ENCODE data around the gene CX3CL1.
A peak's percentile ranks its signal among the peaks of the same experiment; 100 is the strongest.

Gene CX3CL1

DNA sequence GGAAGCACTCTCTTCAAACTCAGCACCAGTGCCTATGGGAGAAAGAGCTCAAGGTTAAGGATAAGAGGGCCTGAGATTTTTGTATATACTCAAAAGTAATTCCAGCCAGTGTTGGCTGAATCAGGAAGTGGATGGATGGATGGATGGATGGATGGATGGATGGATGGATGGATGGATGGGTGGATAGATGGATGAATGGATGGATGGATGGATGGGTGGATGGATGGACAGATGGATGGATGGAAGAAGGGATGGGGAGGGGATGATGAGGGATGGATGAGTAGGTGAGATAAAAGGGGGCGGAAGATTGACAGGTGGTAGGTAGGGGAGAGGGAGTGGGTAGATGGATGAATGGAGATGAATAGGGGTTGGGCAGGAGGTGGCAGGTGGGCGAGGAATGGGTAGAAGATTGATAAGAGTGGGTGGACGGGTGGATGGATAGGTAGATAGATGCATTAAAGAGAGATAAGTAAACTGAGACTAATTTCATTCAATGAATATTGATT, 4.1 kb downstream of the CX3CL1 start:
- H3K4me3 ChIP-seq (ENCODE audit: low read length) = no peak overlapping the region
- no peak for TF ChIP-seq CTCF (IDR thresholded peaks at IDR 0.05; ENCODE audit: insufficient read depth, low read depth, low read length, missing control alignments)
- no peak for DNase-seq (ENCODE audit: low read depth)

DNA sequence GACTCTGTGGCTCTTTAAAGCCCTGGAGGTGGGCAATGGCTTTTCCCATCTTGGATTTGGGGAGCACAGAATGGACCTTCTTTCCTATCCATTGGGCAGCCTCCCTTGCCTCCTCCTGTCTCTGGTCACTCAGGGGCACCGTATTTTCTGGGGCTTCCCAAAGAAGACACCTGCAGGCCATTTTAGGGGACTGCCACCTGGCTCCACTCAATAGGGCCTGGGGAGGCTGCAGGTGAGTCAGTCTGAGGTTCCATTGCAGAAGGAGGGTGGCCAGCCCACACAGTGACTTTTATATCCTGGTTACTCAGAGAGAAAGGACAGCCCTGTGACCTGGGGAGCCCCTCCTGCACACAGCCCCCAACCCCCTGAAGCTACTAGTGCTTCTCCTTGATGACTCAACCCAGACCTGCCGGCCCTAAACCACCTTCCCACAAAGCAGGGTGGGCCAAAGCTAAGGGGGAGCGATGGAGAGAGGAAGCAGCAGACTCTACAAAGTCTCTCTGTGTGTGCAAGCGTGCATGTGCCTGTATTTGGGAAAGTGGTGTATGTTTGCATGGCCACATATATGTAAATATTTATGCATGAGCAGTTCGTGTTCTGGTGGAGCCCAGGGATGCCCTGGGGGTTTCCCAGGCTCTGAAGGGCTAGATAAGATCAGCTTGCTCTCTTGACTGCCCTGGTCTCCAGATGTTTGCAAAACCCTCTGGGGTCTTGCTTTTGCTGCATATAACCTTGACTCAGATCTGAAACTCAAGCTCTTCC, 5.0 kb downstream of the CX3CL1 start:
- no peak for TF ChIP-seq CTCF (IDR thresholded peaks at IDR 0.05; ENCODE audit: insufficient read depth, low read depth, low read length, missing control alignments)
- peak; percentile 52 for DNase-seq (ENCODE audit: low read depth)
- H3K4me3 ChIP-seq (ENCODE audit: low read length) = no peak overlapping the region

DNA sequence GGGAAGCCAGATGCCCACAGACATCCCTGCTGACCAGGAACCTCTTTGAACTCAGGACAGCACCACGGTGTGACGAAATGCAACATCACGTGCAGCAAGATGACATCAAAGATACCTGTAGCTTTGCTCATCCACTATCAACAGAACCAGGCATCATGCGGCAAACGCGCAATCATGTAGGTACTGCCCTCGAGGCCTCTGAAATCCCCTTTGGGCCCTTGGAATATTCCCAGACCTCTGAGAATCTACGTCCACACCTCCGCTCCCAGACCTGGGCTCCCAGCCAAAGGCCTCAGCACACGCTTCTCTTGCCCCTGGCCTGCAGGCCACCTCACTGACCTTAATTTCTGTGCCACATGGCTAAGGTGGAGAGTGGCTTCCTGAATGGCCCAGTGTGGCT, 7.3 kb downstream of the CX3CL1 start:
- no peak for TF ChIP-seq CTCF (IDR thresholded peaks at IDR 0.05; ENCODE audit: insufficient read depth, low read depth, low read length, missing control alignments)
- no peak overlapping the region for H3K4me3 ChIP-seq (ENCODE audit: low read length)
- peak; percentile 35 for DNase-seq (ENCODE audit: low read depth)

DNA sequence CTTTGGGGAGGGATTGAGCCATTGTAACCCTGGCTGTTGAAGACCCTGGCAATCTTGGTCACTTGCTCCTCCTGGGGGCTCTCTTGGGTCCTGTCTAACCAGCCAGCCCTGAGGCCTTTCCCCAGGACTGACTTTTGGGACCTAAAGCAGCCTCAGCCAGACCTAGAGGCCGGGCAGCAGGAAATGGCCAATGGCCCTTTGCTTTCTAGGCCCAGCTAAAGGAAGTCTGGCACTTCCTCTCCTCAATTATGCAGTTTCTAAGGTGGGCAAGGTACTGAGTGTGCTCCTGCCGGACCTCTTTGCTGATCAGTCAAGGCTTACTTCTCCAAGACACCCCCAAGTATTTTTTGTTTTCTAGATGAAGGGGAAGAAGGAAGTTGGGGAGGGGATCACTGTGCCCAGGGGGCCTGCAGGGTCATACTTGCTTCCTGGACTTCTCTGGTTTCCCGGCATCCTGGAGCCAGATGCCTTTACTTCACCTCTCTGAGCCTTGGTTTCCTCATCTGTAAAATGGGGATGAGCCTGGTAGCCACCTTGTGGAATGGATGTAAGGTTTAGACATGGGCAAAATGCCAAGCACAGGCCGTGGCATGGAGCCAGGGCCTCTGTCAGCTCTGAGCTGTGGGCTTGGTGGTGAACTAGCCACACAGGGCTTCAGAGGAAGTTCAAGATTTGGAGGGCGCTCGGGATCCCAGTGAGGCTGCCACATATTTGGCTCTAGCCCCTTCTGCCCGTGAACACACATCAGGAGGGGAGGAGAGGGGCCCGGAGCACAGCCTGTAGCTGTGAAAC, 8.6 kb downstream of the CX3CL1 start:
- no peak overlapping the region for H3K4me3 ChIP-seq (ENCODE audit: low read length)
- TF ChIP-seq CTCF (IDR thresholded peaks at IDR 0.05; ENCODE audit: insufficient read depth, low read depth, low read length, missing control alignments) = no peak
- peak; percentile 40 for DNase-seq (ENCODE audit: low read depth)

DNA sequence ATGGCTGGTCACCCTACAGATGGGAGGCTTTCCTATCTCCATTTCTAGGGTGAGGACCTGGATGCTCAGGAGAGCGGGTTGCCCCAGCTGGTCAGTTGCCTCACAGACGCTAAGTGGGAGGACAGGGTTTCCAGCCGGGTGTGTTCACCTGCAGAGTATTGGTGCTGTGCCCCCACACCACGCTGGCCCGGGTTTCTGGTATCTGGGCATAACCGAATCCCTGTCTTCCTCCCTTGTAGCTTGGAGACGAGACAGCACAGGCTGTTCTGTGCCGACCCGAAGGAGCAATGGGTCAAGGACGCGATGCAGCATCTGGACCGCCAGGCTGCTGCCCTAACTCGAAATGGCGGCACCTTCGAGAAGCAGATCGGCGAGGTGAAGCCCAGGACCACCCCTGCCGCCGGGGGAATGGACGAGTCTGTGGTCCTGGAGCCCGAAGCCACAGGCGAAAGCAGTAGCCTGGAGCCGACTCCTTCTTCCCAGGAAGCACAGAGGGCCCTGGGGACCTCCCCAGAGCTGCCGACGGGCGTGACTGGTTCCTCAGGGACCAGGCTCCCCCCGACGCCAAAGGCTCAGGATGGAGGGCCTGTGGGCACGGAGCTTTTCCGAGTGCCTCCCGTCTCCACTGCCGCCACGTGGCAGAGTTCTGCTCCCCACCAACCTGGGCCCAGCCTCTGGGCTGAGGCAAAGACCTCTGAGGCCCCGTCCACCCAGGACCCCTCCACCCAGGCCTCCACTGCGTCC, 9.7 kb downstream of the CX3CL1 start:
- H3K4me3 ChIP-seq (ENCODE audit: low read length) = no peak overlapping the region
- TF ChIP-seq CTCF (IDR thresholded peaks at IDR 0.05; ENCODE audit: insufficient read depth, low read depth, low read length, missing control alignments) = no peak
- no peak for DNase-seq (ENCODE audit: low read depth)

GRCh38 chr16:57382535-57383275, 10.4 kb downstream of the CX3CL1 start:
- no peak overlapping the region for H3K4me3 ChIP-seq (ENCODE audit: low read length)
- TF ChIP-seq CTCF (IDR thresholded peaks at IDR 0.05; ENCODE audit: insufficient read depth, low read depth, low read length, missing control alignments) = no peak
- DNase-seq (ENCODE audit: low read depth) = no peak

All from epithelial cell of esophagus (primary cell).